Raji (cell line): ENCODE data around the gene GRIK1.

Experiments used
- POLR2A ChIP-seq: IDR thresholded peaks from 2 replicates; pipeline ENCODE4 v1.6.1; 2011; ENCODE audit warnings: low read depth, low read length, control low read depth; ENCODE audit not compliant: insufficient read depth

Gene GRIK1

GRCh38 chr21:29939104-29939923 is 482 bp downstream of the GRIK1 start:
- TF ChIP-seq POLR2A, result no peak

- TF ChIP-seq POLR2A, result no peak
Measured at GRCh38 chr21:29938776-29939103, 1.1 kb downstream of the GRIK1 start.

GRCh38 chr21:29933088-29933487 is 6.7 kb downstream of the GRIK1 start:
- no peak for TF ChIP-seq POLR2A

GRCh38 chr21:29928537-29928936 is 11.3 kb downstream of the GRIK1 start:
- no peak for TF ChIP-seq POLR2A

GRCh38 chr21:29920938-29921337 is 18.9 kb downstream of the GRIK1 start:
- no peak for TF ChIP-seq POLR2A

- no peak for TF ChIP-seq POLR2A
Measured at GRCh38 chr21:29914326-29914725, 25.5 kb downstream of the GRIK1 start.

GRCh38 chr21:29909571-29909970 is 30.2 kb downstream of the GRIK1 start:
- no peak for TF ChIP-seq POLR2A

- no peak for TF ChIP-seq POLR2A
Measured at GRCh38 chr21:29904359-29905282, 35.2 kb downstream of the GRIK1 start.

GRCh38 chr21:29896884-29897283 is 42.9 kb downstream of the GRIK1 start:
- TF ChIP-seq POLR2A, result no peak

GRCh38 chr21:29893687-29894086 is 46.1 kb downstream of the GRIK1 start:
- no peak for TF ChIP-seq POLR2A

GRCh38 chr21:29892379-29892778 is 47.4 kb downstream of the GRIK1 start:
- no peak for TF ChIP-seq POLR2A

GRCh38 chr21:29888437-29888836 is 51.4 kb downstream of the GRIK1 start:
- no peak for TF ChIP-seq POLR2A

GRCh38 chr21:29887313-29888009 is 52.3 kb downstream of the GRIK1 start:
- TF ChIP-seq POLR2A, result no peak

- TF ChIP-seq POLR2A, result no peak
Measured at GRCh38 chr21:29885491-29885890, 54.3 kb downstream of the GRIK1 start.

GRCh38 chr21:29875873-29876272 is 63.9 kb downstream of the GRIK1 start:
- TF ChIP-seq POLR2A, result no peak

- no peak for TF ChIP-seq POLR2A
Measured at GRCh38 chr21:29875036-29875716, 64.6 kb downstream of the GRIK1 start.

- no peak for TF ChIP-seq POLR2A
Measured at GRCh38 chr21:29873908-29874307, 65.9 kb downstream of the GRIK1 start.
